ENCODE results near the gene HS1BP3.

HS1BP3 gene

GRCh38 chr2:20615466-20616241, 35.2 kb downstream of the HS1BP3 start:
- no peak for FAIRE-seq

DNA sequence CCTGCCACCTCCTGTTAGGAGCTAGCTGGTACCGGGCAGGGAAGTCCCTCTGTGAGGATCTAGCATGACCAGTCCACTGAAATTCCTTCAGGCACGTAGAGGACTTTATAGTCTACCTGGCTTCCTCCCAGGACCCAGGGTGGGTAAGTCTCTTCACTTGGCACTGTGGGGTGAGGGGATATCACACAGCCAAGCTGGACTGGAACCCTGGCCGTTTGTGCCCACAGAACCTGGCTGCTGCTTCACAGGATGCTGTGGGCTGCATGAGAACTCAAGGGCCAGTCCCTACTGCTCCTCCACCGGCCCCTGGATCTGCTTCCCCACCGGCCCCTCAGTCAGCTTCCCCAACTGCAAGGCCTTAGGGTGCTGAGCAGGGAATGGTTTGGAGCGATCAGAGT, 35.8 kb downstream of the HS1BP3 start:
- no peak for FAIRE-seq

DNA sequence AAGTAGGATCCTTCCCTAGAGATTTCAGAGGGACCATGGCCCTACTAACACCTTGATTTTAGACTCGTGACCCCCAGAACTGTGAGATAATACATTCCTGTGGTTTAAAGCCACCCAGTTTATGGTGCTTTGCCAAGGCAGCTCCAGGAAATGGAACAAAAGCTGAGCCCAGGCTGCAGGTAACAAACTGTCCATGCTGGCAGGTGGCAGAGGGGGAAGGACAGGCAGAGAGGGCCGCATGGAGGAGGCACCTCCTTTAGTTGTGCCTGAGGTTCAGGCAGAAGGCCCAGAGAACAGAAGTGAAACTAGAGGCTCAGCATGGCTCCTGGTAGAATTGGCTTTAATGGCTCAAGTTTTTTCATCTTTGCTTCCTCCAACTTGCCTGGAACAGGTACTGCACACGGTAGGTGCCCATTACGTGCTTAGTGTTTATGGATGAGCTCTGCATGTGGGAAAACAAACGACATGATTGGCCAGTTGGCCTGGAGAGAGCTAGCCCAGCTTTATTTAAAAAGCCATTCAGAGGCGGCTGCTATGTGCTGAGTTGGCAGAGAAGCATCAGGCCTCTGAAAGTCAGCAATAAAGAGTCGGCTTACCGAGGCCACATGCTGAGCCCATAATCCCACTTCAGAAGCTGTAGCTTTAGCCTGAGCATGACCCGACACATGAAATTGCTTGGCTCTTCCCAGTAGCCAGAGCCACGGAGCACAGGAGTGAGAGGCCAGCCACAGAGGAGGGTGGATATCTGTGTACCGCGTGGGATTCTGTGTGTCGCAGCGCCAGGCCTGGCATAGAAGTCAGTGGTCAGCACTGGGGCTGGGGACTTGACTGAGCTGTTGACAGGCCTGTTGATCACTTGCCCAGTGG, 36.5 kb downstream of the HS1BP3 start:
- FAIRE-seq: no peak

- no peak for FAIRE-seq
Observed at GRCh38 chr2:20612925-20613916, 37.7 kb downstream of the HS1BP3 start.

DNA sequence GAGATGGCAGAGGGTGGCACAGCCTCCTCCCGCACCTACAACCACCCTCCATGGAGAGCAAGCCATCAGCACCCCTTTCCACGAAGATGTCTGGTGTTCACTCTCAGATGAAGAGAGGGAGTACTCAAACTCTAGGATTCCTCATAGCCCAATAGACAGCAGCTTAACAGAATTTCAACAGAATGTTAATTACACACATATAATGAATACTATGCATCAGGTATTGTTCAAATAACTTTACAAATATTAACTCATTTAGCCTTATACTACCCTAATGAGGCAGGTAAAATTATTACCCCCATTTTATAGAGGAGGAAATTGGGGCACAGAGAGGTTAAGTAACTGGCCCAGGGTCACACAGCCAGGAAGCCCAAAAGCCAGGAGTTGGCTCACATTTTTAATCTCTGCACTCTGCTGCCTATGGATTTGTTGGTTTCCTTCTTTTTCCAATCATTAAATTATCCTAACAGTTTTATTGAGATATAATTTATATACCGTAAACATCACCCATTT, 39.0 kb downstream of the HS1BP3 start:
- FAIRE-seq: no peak

GRCh38 chr2:20611077-20611843, 39.6 kb downstream of the HS1BP3 start:
- FAIRE-seq: no peak

DNA sequence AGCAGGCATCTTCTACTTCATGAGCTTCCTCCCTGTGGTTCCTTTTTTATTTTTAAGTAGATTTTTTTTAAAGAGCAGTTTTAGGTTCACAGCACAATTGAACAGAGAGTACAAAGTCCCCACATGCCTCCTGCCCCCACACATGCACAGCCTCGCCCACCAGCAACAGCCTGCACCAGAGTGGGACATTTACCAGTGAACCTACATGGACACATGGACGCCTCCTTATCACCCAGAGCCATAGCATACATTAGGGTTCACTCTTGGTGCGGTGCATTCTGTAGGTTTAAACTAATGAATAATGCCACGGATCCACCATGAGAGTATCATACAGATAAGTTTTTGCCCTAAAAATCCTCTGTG, 40.9 kb downstream of the HS1BP3 start:
- no peak for FAIRE-seq

GRCh38 chr2:20609349-20609994, 41.4 kb downstream of the HS1BP3 start:
- FAIRE-seq: no peak

- FAIRE-seq: no peak
Observed at GRCh38 chr2:20608666-20609348, 42.1 kb downstream of the HS1BP3 start.

- FAIRE-seq: no peak
Observed at GRCh38 chr2:20607446-20607845, 43.5 kb downstream of the HS1BP3 start.

- FAIRE-seq: no peak
Observed at GRCh38 chr2:20606198-20606597, 44.7 kb downstream of the HS1BP3 start.

DNA sequence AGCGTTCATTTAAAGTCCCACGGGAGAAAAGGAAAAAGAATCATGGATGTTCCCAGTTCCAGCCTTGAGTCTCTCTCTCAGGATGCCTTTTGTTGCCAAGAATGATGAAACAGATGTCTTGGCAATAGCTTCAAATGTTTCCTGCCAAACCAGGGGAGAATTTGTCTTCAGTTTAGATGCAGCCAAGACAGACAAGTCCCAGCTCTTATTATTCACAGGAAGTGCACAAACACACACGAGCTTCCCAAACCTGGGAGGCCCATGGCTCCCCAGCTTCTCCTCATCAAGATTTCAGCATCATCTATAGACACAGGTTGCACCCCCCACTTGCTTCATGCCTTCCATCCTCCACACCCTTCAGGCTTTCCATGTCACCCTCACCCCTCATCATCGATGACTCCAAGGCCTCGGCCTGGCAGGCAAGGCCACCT, 45.9 kb downstream of the HS1BP3 start:
- FAIRE-seq: no peak

- no peak for FAIRE-seq
Observed at GRCh38 chr2:20604401-20604911, 46.4 kb downstream of the HS1BP3 start.

GRCh38 chr2:20603791-20604190, 47.1 kb downstream of the HS1BP3 start:
- FAIRE-seq: no peak

DNA sequence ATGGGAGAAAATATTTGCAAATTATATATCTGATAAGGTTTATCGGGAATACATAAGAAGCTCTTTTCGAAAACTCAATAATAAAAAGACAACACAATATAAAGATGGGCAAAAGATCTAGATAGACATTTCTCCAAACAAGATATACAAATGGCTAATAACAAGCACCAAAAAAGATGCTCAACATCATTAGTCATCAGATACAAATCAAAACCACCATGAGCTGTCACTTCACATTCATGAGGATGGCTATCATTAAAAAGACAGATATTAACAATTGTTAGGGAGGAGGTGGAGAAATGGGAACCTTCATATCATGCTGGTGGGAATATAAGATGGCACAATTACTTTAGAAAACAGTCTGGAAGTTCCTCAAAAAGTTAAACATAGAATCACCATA, 48.1 kb downstream of the HS1BP3 start:
- no peak for FAIRE-seq

DNA sequence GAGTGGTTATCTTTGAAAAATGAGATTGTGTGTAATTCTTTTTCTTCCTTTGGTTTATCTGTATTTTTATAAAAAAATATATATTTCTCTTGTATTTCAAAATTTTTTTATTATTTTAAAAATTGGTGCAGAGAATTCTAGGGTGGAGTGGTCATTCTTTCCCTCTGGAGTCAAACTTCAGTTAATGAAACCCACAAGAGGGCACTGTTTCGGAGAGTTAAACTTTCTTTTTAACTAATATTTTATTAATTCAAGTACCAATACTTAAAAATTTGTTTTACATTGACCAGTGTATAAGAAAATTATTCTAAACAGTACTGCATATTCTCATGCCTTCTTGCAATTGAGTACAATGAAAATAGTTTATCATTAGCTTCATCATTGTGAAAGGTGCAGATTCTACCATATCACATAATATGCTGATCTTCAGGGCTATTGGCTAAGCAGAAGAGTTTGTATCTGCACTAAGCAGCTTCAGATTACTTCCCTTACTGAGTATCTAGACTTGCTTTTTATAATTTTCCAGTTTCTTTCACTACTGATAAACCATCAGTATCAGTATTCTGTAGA, 50.1 kb downstream of the HS1BP3 start:
- peak; percentile 83 for FAIRE-seq

GRCh38 chr2:20599861-20600461, 50.9 kb downstream of the HS1BP3 start:
- no peak for FAIRE-seq

DNA sequence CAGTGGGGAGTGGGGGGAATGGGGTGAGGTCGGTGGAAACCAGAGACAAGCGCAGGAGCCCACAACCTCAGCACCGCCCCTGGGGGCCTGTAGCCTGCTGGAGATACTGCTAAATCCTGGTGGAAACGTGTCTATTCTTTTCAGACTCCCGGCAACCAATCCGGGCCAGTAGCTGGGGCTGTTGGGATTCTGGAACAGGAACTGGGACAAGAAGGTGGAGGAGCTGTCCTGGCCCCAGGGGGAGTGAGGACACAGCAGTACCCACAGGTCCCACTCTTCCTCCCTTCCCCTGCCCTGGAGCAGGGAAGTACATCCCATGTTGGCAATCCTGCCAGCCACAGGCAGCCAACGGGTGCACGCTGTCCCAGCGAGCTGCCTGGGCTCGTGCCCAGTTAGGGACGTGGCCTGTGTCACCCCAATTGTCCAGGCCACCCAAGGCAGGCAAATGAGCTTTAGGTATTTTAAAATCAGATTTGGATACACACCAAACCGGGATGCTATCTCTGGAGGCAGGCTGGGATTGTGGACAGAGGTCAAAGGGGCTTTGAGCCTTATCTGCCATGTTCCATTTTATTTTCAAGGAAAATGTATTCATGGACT, 51.8 kb downstream of the HS1BP3 start:
- FAIRE-seq: no peak

GRCh38 chr2:20597860-20598183, 53.1 kb downstream of the HS1BP3 start:
- FAIRE-seq: no peak

Measured in A204.1 (cell line).